ENCODE measurements around the gene TUBB4A. TPM values are rescaled to one million over a fixed set of nuclear protein-coding genes. Genes with fewer than 3 reads are reported as not detected.

Gene TUBB4A
- total RNA-seq, 3 donors from 2014 or later: 0.48 TPM; not detected in 2

DNA sequence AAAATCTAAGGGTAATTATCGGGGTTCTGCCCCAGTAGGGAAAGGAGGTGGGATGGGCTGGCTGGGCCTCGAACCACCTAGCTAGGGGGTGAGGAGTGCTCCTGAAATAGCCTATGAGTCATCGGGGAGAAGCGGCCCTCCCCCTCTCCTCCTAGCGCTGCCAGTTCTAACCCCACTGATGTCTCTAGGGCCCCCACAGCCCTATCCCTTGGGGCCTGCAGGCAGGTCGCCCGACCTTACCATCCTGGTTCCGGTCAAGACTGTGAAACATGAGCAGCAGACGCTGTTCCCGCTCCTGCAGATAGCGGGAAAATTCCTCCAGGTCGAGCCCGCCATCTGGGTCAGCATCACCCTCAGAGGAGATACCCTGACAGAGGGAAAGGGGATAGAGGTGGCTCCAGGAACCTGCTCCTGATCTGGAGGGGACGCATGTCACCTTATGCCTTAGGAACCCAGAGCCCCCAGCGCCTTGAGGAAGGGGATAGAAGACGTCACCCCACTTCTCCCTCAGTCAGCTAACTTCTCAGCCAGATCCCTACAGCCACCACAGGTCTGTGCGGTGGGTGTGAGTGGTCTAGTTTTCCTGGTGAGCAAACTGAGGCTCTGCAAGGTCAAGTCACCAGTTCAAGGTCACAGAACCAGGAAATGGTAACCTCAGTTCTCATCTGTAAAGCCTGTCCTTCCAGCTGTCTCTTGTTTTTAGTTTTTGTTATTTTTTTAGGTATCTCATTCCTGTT is 44.0 kb downstream of the TUBB4A start:
- peak overlapping the region in 1 of 3 donors; percentile 96 for H3K4me3 ChIP-seq
- peaks cover 0 to 4% of the 10 kb centered on the region in 2 donors for H3K4me1 ChIP-seq
- no peaks in the 10 kb centered on the region for H3K27me3 ChIP-seq
- no peak overlapping the region for H3K27ac ChIP-seq
- intact Hi-C loops (cut with DNase I; ENCODE audit: low total_unique reads): no loop called here
- no peak for DNase-seq (ENCODE audit: low spot score in 2 of 2)
- H3K36me3 ChIP-seq: peaks cover 12% of the 10 kb centered on the region
- peaks cover 10 to 12% of the 10 kb centered on the region in 2 donors for H3K9me3 ChIP-seq
- TF ChIP-seq POLR2AphosphoS5 (IDR thresholded peaks at IDR 0.05) (no peak), POLR2A (IDR thresholded peaks at IDR 0.05) (no peak)
- TF ChIP-seq, protein P1, sequence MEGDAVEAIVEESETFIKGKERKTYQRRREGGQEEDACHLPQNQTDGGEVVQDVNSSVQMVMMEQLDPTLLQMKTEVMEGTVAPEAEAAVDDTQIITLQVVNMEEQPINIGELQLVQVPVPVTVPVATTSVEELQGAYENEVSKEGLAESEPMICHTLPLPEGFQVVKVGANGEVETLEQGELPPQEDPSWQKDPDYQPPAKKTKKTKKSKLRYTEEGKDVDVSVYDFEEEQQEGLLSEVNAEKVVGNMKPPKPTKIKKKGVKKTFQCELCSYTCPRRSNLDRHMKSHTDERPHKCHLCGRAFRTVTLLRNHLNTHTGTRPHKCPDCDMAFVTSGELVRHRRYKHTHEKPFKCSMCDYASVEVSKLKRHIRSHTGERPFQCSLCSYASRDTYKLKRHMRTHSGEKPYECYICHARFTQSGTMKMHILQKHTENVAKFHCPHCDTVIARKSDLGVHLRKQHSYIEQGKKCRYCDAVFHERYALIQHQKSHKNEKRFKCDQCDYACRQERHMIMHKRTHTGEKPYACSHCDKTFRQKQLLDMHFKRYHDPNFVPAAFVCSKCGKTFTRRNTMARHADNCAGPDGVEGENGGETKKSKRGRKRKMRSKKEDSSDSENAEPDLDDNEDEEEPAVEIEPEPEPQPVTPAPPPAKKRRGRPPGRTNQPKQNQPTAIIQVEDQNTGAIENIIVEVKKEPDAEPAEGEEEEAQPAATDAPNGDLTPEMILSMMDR (IDR thresholded peaks at IDR 0.05): no peak

- DNase-seq (ENCODE audit: low spot score in 2 of 2): no peak
- no peaks in the 10 kb centered on the region for H3K27me3 ChIP-seq
- intact Hi-C loops (cut with DNase I; ENCODE audit: low total_unique reads): loop anchor here (1.0 kb wide), 1 partner anchor 32 kb away; the partner anchor contains the start of gene KHSRP
- peaks cover 12% of the 10 kb centered on the region for H3K36me3 ChIP-seq
- peaks cover 10 to 12% of the 10 kb centered on the region in 2 donors for H3K9me3 ChIP-seq
- H3K4me1 ChIP-seq: peaks cover 0 to 4% of the 10 kb centered on the region in 2 donors
- H3K4me3 ChIP-seq: no peak overlapping the region
- no peak for TF ChIP-seq POLR2AphosphoS5 (IDR thresholded peaks at IDR 0.05)
- no peak overlapping the region for H3K27ac ChIP-seq
Measured at GRCh38 chr19:6455924-6456323, 46.2 kb downstream of the TUBB4A start.

GRCh38 chr19:6453951-6454565 is 48.1 kb downstream of the TUBB4A start:
- Histone ChIP-seq H3K27ac (no peak overlapping the region), H3K4me1 (peaks cover 0 to 4% of the 10 kb centered on the region in 2 donors), H3K9me3 (peaks cover 10 to 12% of the 10 kb centered on the region in 2 donors), H3K36me3 (peaks cover 12% of the 10 kb centered on the region), H3K4me3 (no peak overlapping the region), H3K27me3 (no peaks in the 10 kb centered on the region)
- no peak for DNase-seq (ENCODE audit: low spot score in 2 of 2)
- intact Hi-C loops (cut with DNase I; ENCODE audit: low total_unique reads): no loop called here
- TF ChIP-seq POLR2AphosphoS5 (IDR thresholded peaks at IDR 0.05) (no peak), POLR2A (IDR thresholded peaks at IDR 0.05) (no peak)

DNA sequence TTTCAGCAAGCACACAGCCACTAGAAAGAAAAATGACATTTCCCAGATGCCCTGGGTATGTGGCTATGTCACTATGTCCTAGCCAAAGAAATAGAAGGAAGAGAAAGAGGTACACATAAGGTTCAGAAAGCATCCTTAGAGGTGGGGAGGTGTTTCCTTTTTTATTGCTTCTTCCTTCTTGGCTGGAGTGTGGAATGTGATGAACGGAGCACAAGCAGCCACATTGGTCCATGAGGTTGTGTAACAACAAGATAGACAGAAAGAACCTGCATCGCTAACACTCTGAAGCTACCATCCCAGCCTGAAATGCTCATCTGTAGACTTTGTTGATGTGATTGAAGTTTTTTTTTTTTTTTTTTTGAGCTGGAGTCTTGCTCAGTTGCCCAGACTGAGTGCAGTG is 49.2 kb downstream of the TUBB4A start:
- no peak for DNase-seq (ENCODE audit: low spot score in 2 of 2)
- H3K4me3 ChIP-seq: no peak overlapping the region
- no peak overlapping the region for H3K27ac ChIP-seq
- intact Hi-C loops (cut with DNase I; ENCODE audit: low total_unique reads): no loop called here
- H3K27me3 ChIP-seq: no peaks in the 10 kb centered on the region
- H3K9me3 ChIP-seq: peaks cover 10 to 12% of the 10 kb centered on the region in 2 donors
- H3K4me1 ChIP-seq: no peaks in the 10 kb centered on the region
- H3K36me3 ChIP-seq: peaks cover 12% of the 10 kb centered on the region
- TF ChIP-seq POLR2A (IDR thresholded peaks at IDR 0.05): no peak
- TF ChIP-seq POLR2AphosphoS5 (IDR thresholded peaks at IDR 0.05): no peak
- TF ChIP-seq, protein P1 (IDR thresholded peaks at IDR 0.05): no peak

GRCh38 chr19:6452223-6452614 is 49.9 kb downstream of the TUBB4A start:
- Histone ChIP-seq H3K4me3 (no peak overlapping the region), H3K4me1 (no peaks in the 10 kb centered on the region), H3K36me3 (peaks cover 12% of the 10 kb centered on the region), H3K9me3 (peaks cover 10 to 12% of the 10 kb centered on the region in 2 donors), H3K27me3 (no peaks in the 10 kb centered on the region), H3K27ac (no peak overlapping the region)
- TF ChIP-seq, protein P1 (IDR thresholded peaks at IDR 0.05): no peak
- TF ChIP-seq POLR2AphosphoS5 (IDR thresholded peaks at IDR 0.05): no peak
- no peak for TF ChIP-seq POLR2A (IDR thresholded peaks at IDR 0.05)
- intact Hi-C loops (cut with DNase I; ENCODE audit: low total_unique reads): no loop called here
- no peak for DNase-seq (ENCODE audit: low spot score in 2 of 2)
